ENCODE data around the gene SSBP4. TPM values are rescaled to one million over a fixed set of nuclear protein-coding genes. Genes with fewer than 3 reads are reported as not detected.

The SSBP4 gene
- total and polyA plus RNA-seq, 9 of the 15 experiments (the other 6 are each of a cell fraction or from before 2014, with no cell fraction given): 1.1 to 189 (median 39.0) TPM

DNA sequence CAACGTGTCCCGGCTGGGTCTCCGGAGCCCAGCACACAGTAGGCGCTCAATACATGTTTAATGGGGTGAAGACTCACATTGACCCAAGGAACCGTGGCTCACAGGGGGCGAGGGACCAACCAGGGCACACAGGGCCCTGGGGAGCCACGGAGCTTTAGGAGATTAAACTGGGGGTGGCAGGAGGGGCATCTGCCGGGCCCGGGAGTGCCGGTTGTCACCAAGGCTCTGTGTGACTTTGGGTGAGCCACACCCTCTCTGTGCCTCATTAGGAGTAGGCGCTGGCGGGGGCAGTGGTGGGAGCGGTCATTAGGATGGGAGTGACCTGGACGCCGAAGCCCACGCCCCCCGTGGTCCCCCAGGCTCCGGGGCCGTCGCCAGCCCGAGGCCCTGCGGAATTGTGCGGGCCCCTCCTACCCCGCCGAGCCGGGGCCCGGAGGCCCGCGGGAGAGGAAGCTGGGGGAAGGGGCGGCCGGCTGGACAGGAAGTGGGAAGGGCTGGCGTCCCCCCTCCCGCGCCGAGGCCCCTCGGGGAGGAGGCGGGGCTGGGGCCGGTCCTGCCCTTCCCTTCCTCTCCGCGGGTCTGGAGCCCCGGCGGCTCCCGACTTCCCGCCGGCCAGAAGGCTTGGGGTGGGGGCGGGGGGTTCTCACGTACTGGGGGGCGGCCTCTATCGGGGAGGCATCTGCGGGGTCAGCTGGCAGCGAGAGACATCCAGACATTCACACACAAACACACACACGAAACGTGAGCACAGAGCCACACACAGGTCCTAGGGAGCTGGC, 1.8 kb upstream of the SSBP4 start (continued):
- TF ChIP-seq, protein P1, sequence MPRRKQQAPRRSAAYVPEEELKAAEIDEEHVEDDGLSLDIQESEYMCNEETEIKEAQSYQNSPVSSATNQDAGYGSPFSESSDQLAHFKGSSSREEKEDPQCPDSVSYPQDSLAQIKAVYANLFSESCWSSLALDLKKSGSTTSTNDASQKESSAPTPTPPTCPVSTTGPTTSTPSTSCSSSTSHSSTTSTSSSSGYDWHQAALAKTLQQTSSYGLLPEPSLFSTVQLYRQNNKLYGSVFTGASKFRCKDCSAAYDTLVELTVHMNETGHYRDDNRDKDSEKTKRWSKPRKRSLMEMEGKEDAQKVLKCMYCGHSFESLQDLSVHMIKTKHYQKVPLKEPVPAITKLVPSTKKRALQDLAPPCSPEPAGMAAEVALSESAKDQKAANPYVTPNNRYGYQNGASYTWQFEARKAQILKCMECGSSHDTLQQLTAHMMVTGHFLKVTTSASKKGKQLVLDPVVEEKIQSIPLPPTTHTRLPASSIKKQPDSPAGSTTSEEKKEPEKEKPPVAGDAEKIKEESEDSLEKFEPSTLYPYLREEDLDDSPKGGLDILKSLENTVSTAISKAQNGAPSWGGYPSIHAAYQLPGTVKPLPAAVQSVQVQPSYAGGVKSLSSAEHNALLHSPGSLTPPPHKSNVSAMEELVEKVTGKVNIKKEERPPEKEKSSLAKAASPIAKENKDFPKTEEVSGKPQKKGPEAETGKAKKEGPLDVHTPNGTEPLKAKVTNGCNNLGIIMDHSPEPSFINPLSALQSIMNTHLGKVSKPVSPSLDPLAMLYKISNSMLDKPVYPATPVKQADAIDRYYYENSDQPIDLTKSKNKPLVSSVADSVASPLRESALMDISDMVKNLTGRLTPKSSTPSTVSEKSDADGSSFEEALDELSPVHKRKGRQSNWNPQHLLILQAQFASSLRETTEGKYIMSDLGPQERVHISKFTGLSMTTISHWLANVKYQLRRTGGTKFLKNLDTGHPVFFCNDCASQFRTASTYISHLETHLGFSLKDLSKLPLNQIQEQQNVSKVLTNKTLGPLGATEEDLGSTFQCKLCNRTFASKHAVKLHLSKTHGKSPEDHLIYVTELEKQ (CRISPR knock-in tag; IDR thresholded peaks at IDR 0.05): peak; percentile 58; the same call in 1 of the 2 replicates
- TF ChIP-seq ZNF766 (CRISPR knock-in tag; conservative IDR thresholded peaks at IDR 0.05): no peak; the same call in 1 of the 2 replicates
- TF ChIP-seq NR0B1 (IDR thresholded peaks at IDR 0.05; ENCODE audit: partially characterized antibody): no peak
- TF ChIP-seq, protein P2, sequence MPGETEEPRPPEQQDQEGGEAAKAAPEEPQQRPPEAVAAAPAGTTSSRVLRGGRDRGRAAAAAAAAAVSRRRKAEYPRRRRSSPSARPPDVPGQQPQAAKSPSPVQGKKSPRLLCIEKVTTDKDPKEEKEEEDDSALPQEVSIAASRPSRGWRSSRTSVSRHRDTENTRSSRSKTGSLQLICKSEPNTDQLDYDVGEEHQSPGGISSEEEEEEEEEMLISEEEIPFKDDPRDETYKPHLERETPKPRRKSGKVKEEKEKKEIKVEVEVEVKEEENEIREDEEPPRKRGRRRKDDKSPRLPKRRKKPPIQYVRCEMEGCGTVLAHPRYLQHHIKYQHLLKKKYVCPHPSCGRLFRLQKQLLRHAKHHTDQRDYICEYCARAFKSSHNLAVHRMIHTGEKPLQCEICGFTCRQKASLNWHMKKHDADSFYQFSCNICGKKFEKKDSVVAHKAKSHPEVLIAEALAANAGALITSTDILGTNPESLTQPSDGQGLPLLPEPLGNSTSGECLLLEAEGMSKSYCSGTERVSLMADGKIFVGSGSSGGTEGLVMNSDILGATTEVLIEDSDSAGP (CRISPR knock-in tag; IDR thresholded peaks at IDR 0.05): no peak
- TF ChIP-seq BDP1 (IDR thresholded peaks at IDR 0.05; ENCODE audit: insufficient read depth, insufficient read length): no peak
- TF ChIP-seq ZFX (CRISPR knock-in tag; IDR thresholded peaks at IDR 0.05): peak; percentile 78
- TF ChIP-seq RBFOX2 (IDR thresholded peaks at IDR 0.05; ENCODE audit: low read depth, low read length): peak; percentile 82
- no peak for TF ChIP-seq TCF3 (CRISPR knock-in tag; IDR thresholded peaks at IDR 0.05)
- no peak for TF ChIP-seq ZNF134 (CRISPR knock-in tag; conservative IDR thresholded peaks at IDR 0.05)
- TF ChIP-seq ZNF311 (CRISPR knock-in tag; IDR thresholded peaks at IDR 0.05): no peak
- TF ChIP-seq POU5F1 (IDR thresholded peaks at IDR 0.05; ENCODE audit: borderline replicate concordance, low read depth, low read length, partially characterized antibody): no peak
- TF ChIP-seq PCBP2 (IDR thresholded peaks at IDR 0.05; ENCODE audit: low read depth, low read length, poor library complexity, severe bottlenecking): no peak
- TF ChIP-seq BRF2 (IDR thresholded peaks at IDR 0.05; ENCODE audit: borderline replicate concordance, insufficient read depth, insufficient read length): no peak
- peak; percentile 45 for TF ChIP-seq EP300 (IDR thresholded peaks at IDR 0.05; ENCODE audit: low read length)
- TF ChIP-seq ZEB2 (IDR thresholded peaks at IDR 0.05): peak; percentile 37; the same call in 1 of the 2 replicates
- TF ChIP-seq ZNF717 (CRISPR knock-in tag; IDR thresholded peaks at IDR 0.05): no peak
- peak in 1 of 2 experiments; percentile 14; a peak in 1 of 4 replicates for TF ChIP-seq SIN3A (IDR thresholded peaks at IDR 0.05; ENCODE audit: borderline replicate concordance in 2 of 2, control insufficient read depth in 1 of 2, low read depth in 2 of 2, low read length in 2 of 2)
- TF ChIP-seq, protein P3, sequence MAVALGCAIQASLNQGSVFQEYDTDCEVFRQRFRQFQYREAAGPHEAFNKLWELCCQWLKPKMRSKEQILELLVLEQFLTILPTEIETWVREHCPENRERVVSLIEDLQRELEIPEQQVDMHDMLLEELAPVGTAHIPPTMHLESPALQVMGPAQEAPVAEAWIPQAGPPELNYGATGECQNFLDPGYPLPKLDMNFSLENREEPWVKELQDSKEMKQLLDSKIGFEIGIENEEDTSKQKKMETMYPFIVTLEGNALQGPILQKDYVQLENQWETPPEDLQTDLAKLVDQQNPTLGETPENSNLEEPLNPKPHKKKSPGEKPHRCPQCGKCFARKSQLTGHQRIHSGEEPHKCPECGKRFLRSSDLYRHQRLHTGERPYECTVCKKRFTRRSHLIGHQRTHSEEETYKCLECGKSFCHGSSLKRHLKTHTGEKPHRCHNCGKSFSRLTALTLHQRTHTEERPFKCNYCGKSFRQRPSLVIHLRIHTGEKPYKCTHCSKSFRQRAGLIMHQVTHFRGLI (CRISPR knock-in tag; IDR thresholded peaks at IDR 0.05): no peak

Measured in K562 (cell line).